Sciatic nerve (tissue), 2 donors: ENCODE measurements around the gene EFL1. TPM values are rescaled to one million over a fixed set of nuclear protein-coding genes. Genes with fewer than 3 reads are reported as not detected.

Experiments
- ATAC-seq: fragments of 200-7000 bp; cut with Tn5 transposase; one replicate; pipeline ENCODE4 v1.9.1; 2020; ENCODE audit warnings: mild to moderate bottlenecking, moderate library complexity
- DNase-seq: peaks from one replicate; pipeline ENCODE4 v3.0.0-alpha.2; 2020; ENCODE audit warnings: low spot score
- intact Hi-C: fragments of 100-400 bp; cut with DNase I; formaldehyde crosslinking; loops from one replicate; pipeline ENCODE4 v1.14.2; 2022
- total RNA-seq: library from RNA; stranded (reverse); fragmentation: NEBNext Ultra II Directional; extraction: Animal tissue kit (Norgen Biotek cat#: 25700); gene quantifications from one replicate; pipeline ENCODE4 v1.2.1, GENCODE V29; 2021
- donor health status: DM: no; HTN: no; CAD: no.
- donor health status: DM: no; HTN: no; CAD: no.

EFL1 gene
- total RNA-seq, 1 donor from 2014 or later, result 16.0 TPM

GRCh38 chr15:82177291-82178010 is 85.1 kb downstream of the EFL1 start:
- peak; percentile 79 for ATAC-seq
- no peak for DNase-seq
- intact Hi-C loops, result no loop called here

GRCh38 chr15:82176542-82176941 is 86.0 kb downstream of the EFL1 start:
- intact Hi-C loops, result no loop called here
- DNase-seq (no peak), ATAC-seq (no peak)

- intact Hi-C loops, result no loop called here
- ATAC-seq, result no peak
- no peak for DNase-seq
Measured at GRCh38 chr15:82174471-82175235, 87.9 kb downstream of the EFL1 start.

GRCh38 chr15:82173108-82173507 is 89.4 kb downstream of the EFL1 start:
- intact Hi-C loops, result no loop called here

GRCh38 chr15:82172506-82172905 is 90.0 kb downstream of the EFL1 start:
- intact Hi-C loops, result no loop called here
- DNase-seq, result no peak
- no peak for ATAC-seq

More at GRCh38 chr15:82173108-82173507, 89.4 kb downstream of the EFL1 start:
- ATAC-seq (no peak), DNase-seq (no peak)

GRCh38 chr15:82168757-82169156 is 93.8 kb downstream of the EFL1 start:
- ATAC-seq (peak; percentile 75), DNase-seq (no peak)
- intact Hi-C loops, result no loop called here

GRCh38 chr15:82168296-82168695 is 94.2 kb downstream of the EFL1 start:
- intact Hi-C loops, result no loop called here

GRCh38 chr15:82165948-82166376 is 96.6 kb downstream of the EFL1 start:
- no peak for DNase-seq
- ATAC-seq, result no peak
- intact Hi-C loops, result no loop called here

More at GRCh38 chr15:82168296-82168695, 94.2 kb downstream of the EFL1 start:
- ATAC-seq (peak; percentile 86), DNase-seq (no peak)

GRCh38 chr15:82159922-82160321 is 102.6 kb downstream of the EFL1 start:
- DNase-seq, result no peak
- no peak for ATAC-seq
- intact Hi-C loops, result no loop called here

GRCh38 chr15:82158811-82159210 is 103.7 kb downstream of the EFL1 start:
- ATAC-seq, result no peak
- intact Hi-C loops, result no loop called here
- no peak for DNase-seq

GRCh38 chr15:82150645-82151044 is 111.9 kb downstream of the EFL1 start:
- DNase-seq, result no peak
- intact Hi-C loops, result no loop called here
- no peak for ATAC-seq

- intact Hi-C loops, result no loop called here
- ATAC-seq, result no peak
- DNase-seq, result no peak
Measured at GRCh38 chr15:82146990-82147461, 115.5 kb downstream of the EFL1 start.

GRCh38 chr15:82146576-82146975 is 116.0 kb downstream of the EFL1 start:
- intact Hi-C loops, result no loop called here
- ATAC-seq, result no peak
- no peak for DNase-seq

- ATAC-seq (no peak), DNase-seq (no peak)
- intact Hi-C loops, result no loop called here
Measured at GRCh38 chr15:82143390-82144385, 118.8 kb downstream of the EFL1 start.

GRCh38 chr15:82140886-82141285 is 121.6 kb downstream of the EFL1 start:
- intact Hi-C loops, result no loop called here
- DNase-seq, result no peak
- ATAC-seq, result no peak

- DNase-seq (no peak), ATAC-seq (peak; percentile 51)
- intact Hi-C loops, result no loop called here
Measured at GRCh38 chr15:82139823-82140268, 122.7 kb downstream of the EFL1 start.

- no peak for DNase-seq
- ATAC-seq, result no peak
- intact Hi-C loops, result no loop called here
Measured at GRCh38 chr15:82138306-82138705, 124.2 kb downstream of the EFL1 start.

- intact Hi-C loops, result no loop called here
Measured at GRCh38 chr15:82137261-82137660, 125.3 kb downstream of the EFL1 start.

GRCh38 chr15:82136120-82136519 is 126.4 kb downstream of the EFL1 start:
- intact Hi-C loops, result no loop called here
- ATAC-seq (no peak), DNase-seq (no peak)

More at GRCh38 chr15:82137261-82137660, 125.3 kb downstream of the EFL1 start:
- no peak for ATAC-seq
- DNase-seq, result no peak
